Measurements from ENCODE around the gene COA4.

DNA sequence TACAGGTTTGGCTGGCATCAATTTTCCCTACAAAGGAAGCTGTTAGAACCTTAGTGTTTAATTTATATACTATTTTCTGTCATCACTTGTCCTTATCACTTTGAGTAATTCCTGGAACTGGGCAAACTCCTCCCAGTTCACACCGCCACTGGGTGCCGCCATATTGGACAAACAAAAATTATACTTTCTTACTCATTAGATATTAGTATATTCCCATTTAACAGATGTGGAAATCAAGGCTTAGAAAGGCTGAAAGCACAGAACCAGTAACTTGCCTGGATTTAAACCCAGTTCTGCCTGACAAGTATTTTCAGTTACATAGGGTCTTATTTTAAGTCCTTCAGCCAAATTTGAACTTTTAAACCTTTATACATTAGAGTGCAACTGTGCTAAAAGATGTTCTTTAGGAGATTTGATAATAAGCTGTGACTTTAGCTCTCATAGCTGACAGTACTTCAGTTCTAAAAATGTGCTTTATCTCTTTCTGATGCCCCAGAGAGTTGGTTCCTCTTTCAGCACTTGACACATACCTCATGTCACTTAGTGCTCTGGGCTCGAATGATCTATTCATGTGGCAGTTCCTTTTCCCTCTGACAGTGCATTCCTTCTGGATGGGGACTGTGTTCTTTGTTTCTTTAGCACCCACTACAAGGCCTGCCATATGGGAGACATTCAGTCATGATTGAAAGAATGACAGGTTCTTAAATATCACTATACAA is 25.4 kb downstream of the COA4 start:
- TF ChIP-seq, protein P1, sequence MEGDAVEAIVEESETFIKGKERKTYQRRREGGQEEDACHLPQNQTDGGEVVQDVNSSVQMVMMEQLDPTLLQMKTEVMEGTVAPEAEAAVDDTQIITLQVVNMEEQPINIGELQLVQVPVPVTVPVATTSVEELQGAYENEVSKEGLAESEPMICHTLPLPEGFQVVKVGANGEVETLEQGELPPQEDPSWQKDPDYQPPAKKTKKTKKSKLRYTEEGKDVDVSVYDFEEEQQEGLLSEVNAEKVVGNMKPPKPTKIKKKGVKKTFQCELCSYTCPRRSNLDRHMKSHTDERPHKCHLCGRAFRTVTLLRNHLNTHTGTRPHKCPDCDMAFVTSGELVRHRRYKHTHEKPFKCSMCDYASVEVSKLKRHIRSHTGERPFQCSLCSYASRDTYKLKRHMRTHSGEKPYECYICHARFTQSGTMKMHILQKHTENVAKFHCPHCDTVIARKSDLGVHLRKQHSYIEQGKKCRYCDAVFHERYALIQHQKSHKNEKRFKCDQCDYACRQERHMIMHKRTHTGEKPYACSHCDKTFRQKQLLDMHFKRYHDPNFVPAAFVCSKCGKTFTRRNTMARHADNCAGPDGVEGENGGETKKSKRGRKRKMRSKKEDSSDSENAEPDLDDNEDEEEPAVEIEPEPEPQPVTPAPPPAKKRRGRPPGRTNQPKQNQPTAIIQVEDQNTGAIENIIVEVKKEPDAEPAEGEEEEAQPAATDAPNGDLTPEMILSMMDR (IDR thresholded peaks at IDR 0.05): no peak
- TF ChIP-seq POLR2A (IDR thresholded peaks at IDR 0.05): no peak
